GM06990 (cell line): Measurements from ENCODE around the gene ARMH4.

Source experiments
- DNase-seq: peaks from one replicate; pipeline ENCODE4 v3.0.0-alpha.2; 2011; ENCODE audit not compliant: insufficient read length; ENCODE audit errors: extremely low read depth
- H3K27me3 ChIP-seq: replicated peaks from 2 replicates; pipeline ENCODE4 v1.6.0; 2011; ENCODE audit warnings: low read length; ENCODE audit not compliant: control insufficient read depth, insufficient read depth
- H3K36me3 ChIP-seq: 2 replicates; pipeline ENCODE4 v1.5.1; 2011; ENCODE audit warnings: low read length; ENCODE audit not compliant: control insufficient read depth, insufficient read depth
- H3K4me3 ChIP-seq: replicated peaks from 2 replicates; pipeline ENCODE4 v1.5.1; 2011; ENCODE audit warnings: low read depth, mild to moderate bottlenecking, control low read depth, low read length
- CTCF ChIP-seq: IDR thresholded peaks from 2 replicates; pipeline ENCODE4 v1.5.1; 2011; ENCODE audit warnings: low read length, control low read depth, mild to moderate bottlenecking, inconsistent platforms; ENCODE audit not compliant: insufficient read depth, poor library complexity, severe bottlenecking

ARMH4 gene

GRCh38 chr14:57987051-57987450, 165.0 kb downstream of the ARMH4 start:
- no peak overlapping the region for H3K4me3 ChIP-seq
- TF ChIP-seq CTCF, result no peak
- no peaks in the 10 kb centered on the region; the same call in none of the 2 replicates for H3K27me3 ChIP-seq
- H3K36me3 ChIP-seq, result no peaks in the 10 kb centered on the region
- no peak for DNase-seq

GRCh38 chr14:57982804-57983634, 169.0 kb downstream of the ARMH4 start:
- DNase-seq, result no peak
- no peak for TF ChIP-seq CTCF
- Histone ChIP-seq H3K36me3 (no peaks in the 10 kb centered on the region), H3K4me3 (no peak overlapping the region), H3K27me3 (no peaks in the 10 kb centered on the region; the same call in none of the 2 replicates)

- H3K4me3 ChIP-seq, result no peak overlapping the region
- no peaks in the 10 kb centered on the region; the same call in none of the 2 replicates for H3K27me3 ChIP-seq
- no peak for TF ChIP-seq CTCF
- H3K36me3 ChIP-seq, result no peaks in the 10 kb centered on the region
- no peak for DNase-seq
Measured at GRCh38 chr14:57981817-57982560, 170.0 kb downstream of the ARMH4 start.

- no peak for TF ChIP-seq CTCF
- H3K4me3 ChIP-seq, result no peak overlapping the region
Measured at GRCh38 chr14:57979376-57980048, 172.5 kb downstream of the ARMH4 start.

GRCh38 chr14:57976701-57977100, 175.3 kb downstream of the ARMH4 start:
- Histone ChIP-seq H3K36me3 (no peaks in the 10 kb centered on the region), H3K27me3 (no peaks in the 10 kb centered on the region), H3K4me3 (no peak overlapping the region)
- no peak for TF ChIP-seq CTCF
- no peak for DNase-seq

More at GRCh38 chr14:57979376-57980048, 172.5 kb downstream of the ARMH4 start:
- Histone ChIP-seq H3K36me3 (no peaks in the 10 kb centered on the region), H3K27me3 (no peaks in the 10 kb centered on the region; the same call in none of the 2 replicates)
- no peak for DNase-seq
